H9 (cell line): Measurements from ENCODE around the gene SLC12A8. TPM values are rescaled to one million over a fixed set of nuclear protein-coding genes. Genes with fewer than 3 reads are reported as not detected.

Experiments used
- DNase-seq: peaks from one replicate; pipeline ENCODE4 v3.0.0-alpha.2; 2017
- H2AFZ ChIP-seq: one replicate; pipeline ENCODE4 v1.6.1; 2013; ENCODE audit warnings: mild to moderate bottlenecking, low read length, control low read depth, moderate library complexity
- H2AK5ac ChIP-seq: 2 replicates; pipeline ENCODE4 v1.6.1; 2013; ENCODE audit warnings: low read length, control low read depth, mixed read lengths; ENCODE audit not compliant: insufficient read length
- H2BK120ac ChIP-seq: one replicate; pipeline ENCODE4 v1.6.1; 2013; ENCODE audit warnings: low read depth, mild to moderate bottlenecking, low read length, control low read depth, inconsistent platforms; ENCODE audit not compliant: poor library complexity, severe bottlenecking
- H2BK12ac ChIP-seq: 2 replicates; pipeline ENCODE4 v1.6.1; 2013; ENCODE audit warnings: low read length, control low read depth, mixed read lengths, low read depth; ENCODE audit not compliant: insufficient read length
- H2BK15ac ChIP-seq: 2 replicates; pipeline ENCODE4 v1.6.1; 2013; ENCODE audit warnings: low read depth, low read length, control low read depth
- H2BK20ac ChIP-seq: one replicate; pipeline ENCODE4 v1.6.1; 2013; ENCODE audit warnings: low read depth, mild to moderate bottlenecking, low read length, control low read depth, inconsistent platforms; ENCODE audit not compliant: poor library complexity, severe bottlenecking
- H2BK5ac ChIP-seq: 2 replicates; pipeline ENCODE4 v1.6.1; 2013; ENCODE audit warnings: low read length, control low read depth, mixed read lengths; ENCODE audit not compliant: insufficient read length
- H3K14ac ChIP-seq: 2 replicates; pipeline ENCODE4 v1.6.1; 2013; ENCODE audit warnings: low read length, control low read depth; ENCODE audit not compliant: insufficient read depth
- H3K18ac ChIP-seq: 2 replicates; pipeline ENCODE4 v1.6.1; 2013; ENCODE audit warnings: low read depth, mild to moderate bottlenecking, mixed read lengths, low read length, control low read depth; ENCODE audit not compliant: insufficient read length
- H3K23ac ChIP-seq: 2 replicates; pipeline ENCODE4 v1.6.1; 2013; ENCODE audit warnings: low read length, control low read depth, mixed read lengths, low read depth; ENCODE audit not compliant: insufficient read length
- H3K23me2 ChIP-seq: 2 replicates; pipeline ENCODE4 v1.6.1; 2013; ENCODE audit warnings: low read depth, mild to moderate bottlenecking, mixed read lengths, low read length, control low read depth; ENCODE audit not compliant: insufficient read length, poor library complexity, severe bottlenecking
- H3K27ac ChIP-seq: 2 replicates; pipeline ENCODE4 v1.5.1; 2013; ENCODE audit warnings: low read length, control low read depth, mixed read lengths, low read depth; ENCODE audit not compliant: insufficient read length
- H3K27me3 ChIP-seq: 2 replicates; pipeline ENCODE4 v1.6.1; 2013; ENCODE audit warnings: low read length, control low read depth, inconsistent platforms; ENCODE audit not compliant: insufficient read depth
- H3K4ac ChIP-seq: 2 replicates; pipeline ENCODE4 v1.6.1; 2013; ENCODE audit warnings: low read depth, mild to moderate bottlenecking, control low read depth, inconsistent platforms, low read length, moderate library complexity
- H3K4me1 ChIP-seq: 2 replicates; pipeline ENCODE4 v1.6.1; 2013; ENCODE audit warnings: low read length, control low read depth, inconsistent platforms; ENCODE audit not compliant: insufficient read depth
- H3K4me2 ChIP-seq: 2 replicates; pipeline ENCODE4 v1.6.1; 2013; ENCODE audit warnings: low read length, control low read depth, mixed read lengths; ENCODE audit not compliant: insufficient read length, insufficient read depth
- H3K56ac ChIP-seq: 2 replicates; pipeline ENCODE4 v1.6.1; 2013; ENCODE audit warnings: low read depth, mild to moderate bottlenecking, mixed read lengths, low read length, control low read depth; ENCODE audit not compliant: insufficient read length
- H3K79me1 ChIP-seq: 2 replicates; pipeline ENCODE4 v1.6.1; 2013; ENCODE audit warnings: low read depth, mild to moderate bottlenecking, moderate library complexity, low read length, control low read depth, inconsistent platforms; ENCODE audit not compliant: insufficient read depth, poor library complexity, severe bottlenecking
- H3K79me2 ChIP-seq: 2 replicates; pipeline ENCODE4 v1.6.1; 2013; ENCODE audit warnings: low read length, control low read depth, inconsistent platforms; ENCODE audit not compliant: insufficient read depth
- H3K9ac ChIP-seq: 2 replicates; pipeline ENCODE4 v1.6.1; 2013; ENCODE audit warnings: low read length, control low read depth, mixed read lengths; ENCODE audit not compliant: insufficient read length; ENCODE audit errors: extremely low read depth
- H3K9me3 ChIP-seq: one replicate; pipeline ENCODE4 v1.6.1; 2013; ENCODE audit warnings: low read depth, low read length, inconsistent platforms; ENCODE audit not compliant: control insufficient read depth
- H3T11ph ChIP-seq: one replicate; pipeline ENCODE4 v1.6.1; 2013; ENCODE audit warnings: mild to moderate bottlenecking, low read length, control low read depth, inconsistent platforms
- H4K20me1 ChIP-seq: one replicate; pipeline ENCODE4 v1.6.1; 2013; ENCODE audit not compliant: control insufficient read depth, insufficient read length, insufficient read depth
- H4K5ac ChIP-seq: 2 replicates; pipeline ENCODE4 v1.6.1; 2013; ENCODE audit warnings: low read depth, mild to moderate bottlenecking, mixed read lengths, low read length, control low read depth; ENCODE audit not compliant: insufficient read length
- H4K8ac ChIP-seq: replicated peaks from 2 replicates; pipeline ENCODE4 v1.6.1; 2013; ENCODE audit warnings: low read length, control low read depth, mixed read lengths, low read depth; ENCODE audit not compliant: insufficient read length
- H4K91ac ChIP-seq: 2 replicates; pipeline ENCODE4 v1.6.1; 2013; ENCODE audit warnings: low read depth, mild to moderate bottlenecking, moderate library complexity, mixed read lengths, low read length, control low read depth; ENCODE audit not compliant: insufficient read length
- H3K27ac Mint-ChIP-seq, 3 experiments: 2 replicates in 2 of 3; 3 replicates in 1 of 3; pipeline ENCODE4 v1.8.0; 2020 to 2021; ENCODE audit warnings: mixed read lengths in 3 of 3, mild to moderate bottlenecking in 1 of 3, moderate library complexity in 1 of 3
- H3K27me3 Mint-ChIP-seq: 2 replicates; pipeline ENCODE4 v1.8.0; 2021; ENCODE audit warnings: low read depth, mild to moderate bottlenecking, moderate library complexity, mixed read lengths
- H3K36me3 Mint-ChIP-seq, 3 experiments: 2 replicates in 2 of 3; 3 replicates in 1 of 3; pipeline ENCODE4 v1.8.0; 2020 to 2021; ENCODE audit warnings: low read depth in 3 of 3, mixed read lengths in 3 of 3; ENCODE audit not compliant: insufficient read depth in 1 of 3
- H3K4me1 Mint-ChIP-seq, 2 experiments: 2 replicates each; pipeline ENCODE4 v1.8.0; 2020; ENCODE audit warnings: mixed read lengths in 2 of 2
- H3K4me3 Mint-ChIP-seq, 2 experiments: 2 replicates in 1 of 2; 3 replicates in 1 of 2; pipeline ENCODE4 v1.8.0; 2020 to 2021; ENCODE audit warnings: mild to moderate bottlenecking in 2 of 2, mixed read lengths in 2 of 2, moderate library complexity in 1 of 2
- H3K9me3 Mint-ChIP-seq, 2 experiments: 2 replicates in 1 of 2; 3 replicates in 1 of 2; pipeline ENCODE4 v1.8.0; 2020; ENCODE audit warnings: mild to moderate bottlenecking in 2 of 2, mixed read lengths in 2 of 2, moderate library complexity in 1 of 2
- CTCF ChIP-seq: fragments of 200-600 bp; sonication (generic); conservative IDR thresholded peaks from 3 replicates; pipeline ENCODE4 v1.8.0; 2021; ENCODE audit warnings: antibody characterized with exemption, mild to moderate bottlenecking
- WGBS: extraction: QIAGEN DNeasy Blood & Tissue Kit; methylation state at CpG from one replicate; pipeline ENCODE4 v1.1.7; 2013; ENCODE audit warnings: missing lambda C conversion rate, low lambda C conversion rate, mixed read lengths; ENCODE audit not compliant: insufficient read length; ENCODE audit errors: extremely low coverage; 5-methylcytosine and 5-hydroxymethylcytosine counted together
- microRNA-seq: library from miRNA; unstranded; fragments of <30 nt; microRNA quantifications from one replicate; pipeline ENCODE4, GENCODE V29; 2020; ENCODE audit warnings: borderline microRNAs expressed
- total RNA-seq: library from RNA; stranded (reverse); gene quantifications from 2 replicates; pipeline ENCODE4 v1.2.1, GENCODE V29; 2021

The SLC12A8 gene
- total RNA-seq, 1 experiment from 2014 or later: 8.2 TPM

- H3K79me1 ChIP-seq: no peaks in the 10 kb centered on the region
- no peak overlapping the region for H2AFZ ChIP-seq
- H3K27ac ChIP-seq: no peak overlapping the region
- H3T11ph ChIP-seq: no peak overlapping the region
- Mint-ChIP-seq H3K36me3 (peaks cover 19 to 25% (median 20%) of the 10 kb centered on the region in 3 experiments), H3K4me3 (no peak overlapping the region), H3K27me3 (no peaks in the 10 kb centered on the region), H3K9me3 (peaks cover 9 to 16% of the 10 kb centered on the region in 2 experiments), H3K4me1 (peaks cover 7 to 9% of the 10 kb centered on the region in 2 experiments; a peak in 3 of 4 replicates), H3K27ac (peak overlapping the region in 1 of 3 experiments; percentile 94; a peak in 3 of 7 replicates)
- H3K4me2 ChIP-seq: no peak overlapping the region
- H2BK120ac ChIP-seq: no peak overlapping the region
- no peak overlapping the region for H3K4ac ChIP-seq
- no peak overlapping the region for H4K5ac ChIP-seq
- no peak overlapping the region for H2BK20ac ChIP-seq
- no peaks in the 10 kb centered on the region for H3K9me3 ChIP-seq
- H3K27me3 ChIP-seq: no peaks in the 10 kb centered on the region
- no peak overlapping the region for H4K8ac ChIP-seq
- no peak overlapping the region for H3K14ac ChIP-seq
- H3K79me2 ChIP-seq: no peaks in the 10 kb centered on the region
- no peak overlapping the region for H3K9ac ChIP-seq
- no peak overlapping the region for H4K91ac ChIP-seq
- no peak overlapping the region for H3K18ac ChIP-seq
- H2BK15ac ChIP-seq: no peak overlapping the region
- H2BK5ac ChIP-seq: no peak overlapping the region
- H2BK12ac ChIP-seq: no peak overlapping the region
- no CpG with 5 or more reads among the region's 3 CpGs for WGBS
- H2AK5ac ChIP-seq: no peak overlapping the region
- no peak overlapping the region for H3K56ac ChIP-seq
- no peaks in the 10 kb centered on the region for H3K4me1 ChIP-seq
- no peak for TF ChIP-seq CTCF
- no peak for DNase-seq
- H4K20me1 ChIP-seq: no peaks in the 10 kb centered on the region
- H3K23ac ChIP-seq: no peak overlapping the region
- no peaks in the 10 kb centered on the region for H3K23me2 ChIP-seq
These were observed 179.9 kb downstream of the SLC12A8 start for GRCh38 chr3:125032683-125033082.

Small RNA genes lying within 50 kb of the gene (microRNA-seq; reads per million reads assigned to microRNA genes)
- gene MIR5092: 0.35 reads per million

Other genes starting within 250 kb of the SLC12A8 start
- 9.3 and 10.3 TPM in 2 replicates for gene HEG1, start 156.8 kb downstream of the SLC12A8 start, total RNA-seq
- 21.6 and 24.8 TPM in 2 replicates for gene ZNF148, start 162.6 kb upstream of the SLC12A8 start, total RNA-seq